ENCODE data around the gene ITPRIPL1.

The ITPRIPL1 gene

DNA sequence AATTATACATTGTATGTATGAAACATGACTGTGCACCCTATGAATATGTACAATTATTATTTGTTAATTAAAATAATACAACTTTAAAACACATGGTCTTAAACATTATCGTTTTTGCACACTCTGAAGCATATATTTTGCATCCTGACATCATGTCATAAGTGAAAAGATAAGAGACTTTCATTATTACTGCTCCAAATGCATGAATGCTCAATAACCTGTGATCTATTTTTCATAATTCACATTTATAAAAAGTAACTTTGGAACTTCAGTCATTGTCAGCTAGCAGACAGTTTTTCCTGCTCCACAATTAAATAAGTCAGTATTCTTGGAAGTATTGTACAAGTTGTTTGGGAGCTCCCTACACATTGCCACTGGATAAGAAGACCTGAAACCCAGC is 1.3 kb upstream of the ITPRIPL1 start:
- no peak for DNase-seq (ENCODE audit: low read depth, low spot score)

DNA sequence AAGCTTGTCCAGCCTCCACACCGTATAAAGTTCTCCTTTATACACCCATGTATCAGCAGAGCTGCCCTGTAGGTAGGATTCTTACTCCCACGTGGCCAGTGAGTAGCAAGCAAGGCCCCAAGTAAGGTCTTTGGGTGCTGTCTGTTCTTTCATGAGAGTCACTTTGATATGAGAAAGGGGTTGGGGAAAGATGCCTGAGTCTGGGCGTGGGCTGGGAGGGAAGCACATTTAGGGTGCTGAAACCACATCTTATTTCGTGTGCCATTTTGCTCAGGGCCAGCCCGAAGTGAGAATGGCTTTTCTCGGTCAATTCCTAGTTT is 436 bp upstream of the ITPRIPL1 start:
- no peak for DNase-seq (ENCODE audit: low read depth, low spot score)

DNA sequence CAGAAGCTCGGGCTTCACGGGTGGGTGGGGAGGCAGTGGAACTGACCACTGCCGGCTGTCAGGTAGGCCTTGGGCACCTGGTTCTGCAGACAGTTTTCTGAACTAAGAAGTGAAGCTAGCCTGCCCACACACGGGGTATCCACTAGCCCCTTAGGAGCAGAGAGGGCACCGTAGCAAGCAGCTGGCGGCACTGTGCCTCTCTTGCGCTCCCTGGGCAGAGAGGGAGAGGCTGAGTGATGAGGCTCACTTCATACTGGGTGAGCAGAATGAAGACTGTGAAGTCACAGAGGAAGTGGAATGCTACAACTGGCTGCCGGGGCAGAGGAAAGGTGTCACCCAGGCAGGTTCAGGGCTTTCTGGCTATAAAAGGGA is 753 bp downstream of the ITPRIPL1 start:
- DNase-seq (ENCODE audit: low read depth, low spot score): no peak

DNA sequence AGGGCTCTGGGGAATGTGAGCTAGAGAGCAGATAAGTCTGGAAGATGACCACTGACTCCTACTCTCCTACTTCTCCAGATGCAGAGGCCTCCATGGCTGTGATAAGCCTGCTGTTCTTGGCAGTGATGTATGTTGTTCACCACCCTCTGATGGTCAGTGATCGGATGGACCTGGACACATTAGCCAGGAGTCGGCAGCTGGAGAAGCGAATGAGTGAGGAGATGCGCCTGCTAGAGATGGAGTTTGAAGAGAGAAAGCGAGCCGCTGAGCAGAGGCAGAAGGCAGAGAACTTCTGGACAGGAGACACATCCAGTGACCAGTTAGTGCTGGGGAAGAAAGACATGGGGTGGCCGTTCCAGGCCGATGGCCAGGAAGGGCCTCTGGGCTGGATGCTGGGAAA is 1.4 kb downstream of the ITPRIPL1 start:
- DNase-seq (ENCODE audit: low read depth, low spot score): no peak

- no peak for DNase-seq (ENCODE audit: low read depth, low spot score)
Measured at GRCh38 chr2:96326990-96327820, 2.1 kb downstream of the ITPRIPL1 start.

- DNase-seq (ENCODE audit: low read depth, low spot score): no peak
Measured at GRCh38 chr2:96329456-96329855, 4.3 kb downstream of the ITPRIPL1 start.

DNA sequence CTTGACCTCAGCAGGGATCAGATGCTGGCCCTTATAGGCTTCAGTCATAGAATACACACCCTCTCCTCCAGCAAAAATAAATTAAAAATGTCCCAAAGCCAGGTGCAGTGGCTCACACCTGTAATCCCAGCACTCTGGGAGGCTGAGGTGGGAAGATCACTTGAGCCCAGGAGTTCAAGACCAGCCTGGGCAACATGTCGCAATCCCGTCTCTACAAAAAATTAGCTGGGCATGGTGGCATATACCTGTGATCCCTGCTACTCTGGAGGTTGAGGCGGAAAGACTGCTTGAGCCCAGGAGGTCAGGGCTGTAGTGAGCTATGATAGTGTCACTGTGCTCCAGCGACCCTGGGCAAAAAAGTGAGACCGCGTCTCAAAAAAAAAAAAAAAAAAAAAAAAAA is 4.8 kb downstream of the ITPRIPL1 start:
- DNase-seq (ENCODE audit: low read depth, low spot score): no peak

GRCh38 chr2:96330407-96330806 is 5.3 kb downstream of the ITPRIPL1 start:
- no peak for DNase-seq (ENCODE audit: low read depth, low spot score)

- DNase-seq (ENCODE audit: low read depth, low spot score): no peak
Measured at GRCh38 chr2:96333708-96334107, 8.6 kb downstream of the ITPRIPL1 start.

DNA sequence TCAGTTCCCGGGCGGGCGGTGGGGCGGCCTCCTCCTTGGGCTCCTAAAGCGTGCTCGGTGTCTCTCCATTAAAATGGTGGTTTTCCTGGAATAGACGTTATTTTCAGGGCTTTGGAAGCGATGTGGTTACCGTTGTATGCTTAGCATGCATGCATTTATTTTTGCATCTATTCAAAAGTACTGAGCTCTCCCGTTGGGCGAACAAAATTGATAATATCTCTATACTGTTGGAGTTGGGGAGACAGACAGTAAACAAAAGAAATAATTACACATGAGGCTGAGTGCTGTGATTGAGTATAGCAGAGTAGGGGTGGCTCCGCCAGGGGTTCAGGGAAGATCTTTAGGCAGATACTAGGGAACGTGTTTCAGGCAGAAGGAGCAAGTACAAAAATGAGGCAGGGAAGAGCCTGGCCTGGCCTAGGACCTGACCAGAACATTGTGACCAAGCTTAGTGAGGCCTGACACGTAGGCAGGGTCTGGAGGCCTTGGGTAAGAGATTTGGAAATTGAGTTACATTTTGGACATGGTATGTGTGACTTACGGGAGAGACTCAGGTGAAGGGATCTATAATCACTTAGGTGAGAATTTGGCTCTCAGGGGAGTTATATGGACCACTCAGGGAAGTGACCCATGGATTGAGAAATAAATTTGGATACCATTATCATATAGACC is 11.1 kb downstream of the ITPRIPL1 start:
- DNase-seq (ENCODE audit: low read depth, low spot score): no peak

DNA sequence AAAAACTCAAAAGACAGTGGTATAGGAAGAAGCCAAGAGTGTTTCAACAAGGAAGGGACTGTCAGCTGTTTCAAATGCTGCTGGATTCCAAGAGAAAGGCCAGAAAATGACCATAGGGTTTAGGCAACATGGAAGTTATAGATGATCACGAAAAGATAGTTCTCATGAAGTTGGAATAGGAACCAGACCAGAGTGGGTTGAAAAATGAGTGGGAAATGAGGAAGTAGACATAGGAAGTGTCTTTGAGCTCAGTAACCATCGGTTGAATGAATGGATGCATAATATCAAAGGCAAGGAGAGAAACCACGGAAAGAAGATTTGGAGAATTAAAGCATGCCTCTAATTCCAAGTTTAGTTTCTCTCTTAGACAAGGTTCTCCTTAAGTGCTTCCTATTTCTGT is 11.8 kb downstream of the ITPRIPL1 start:
- no peak for DNase-seq (ENCODE audit: low read depth, low spot score)

DNA sequence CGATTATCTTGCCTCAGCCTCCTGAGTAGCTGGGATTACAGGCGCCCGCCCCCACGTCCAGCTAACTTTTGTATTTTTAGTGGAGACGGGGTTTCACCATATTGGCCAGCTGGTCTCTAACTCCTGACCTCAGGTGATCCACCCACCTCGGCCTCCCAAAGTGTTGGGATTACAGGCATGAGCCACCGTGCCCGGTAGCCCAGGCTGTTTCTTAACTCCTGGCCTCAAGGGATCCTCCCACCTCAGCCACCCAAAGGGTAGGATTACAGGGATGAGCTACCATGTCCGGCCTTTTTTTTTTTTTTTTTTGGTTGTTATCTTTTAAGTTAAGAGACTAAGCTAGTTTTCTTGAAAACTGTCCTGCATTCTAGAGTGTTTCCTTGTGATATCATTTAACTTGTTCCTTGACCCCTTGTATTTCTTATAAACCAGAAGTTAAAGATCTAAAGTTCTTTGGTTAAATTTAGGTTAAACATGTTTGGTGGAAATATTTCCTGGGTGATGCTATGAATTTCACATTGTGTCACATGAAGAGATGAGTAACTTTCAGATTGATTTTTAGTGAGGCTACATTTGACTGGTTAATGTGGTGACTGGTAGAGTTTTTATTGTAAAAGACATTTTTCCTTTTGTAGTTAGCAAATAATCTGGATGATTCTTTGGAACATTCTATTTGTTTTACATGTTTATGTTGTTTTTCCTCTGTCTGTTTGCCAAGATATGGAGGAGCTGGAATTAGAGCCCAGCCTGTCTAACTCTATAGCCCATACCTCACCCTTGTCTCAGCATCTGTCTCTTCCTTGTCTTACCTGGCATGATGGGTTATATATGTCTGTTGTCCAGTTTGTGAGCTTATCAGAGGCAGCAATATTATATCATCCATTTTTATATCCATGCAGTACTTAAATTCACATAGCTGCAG is 15.6 kb downstream of the ITPRIPL1 start:
- DNase-seq (ENCODE audit: low read depth, low spot score): no peak

GRCh38 chr2:96341641-96342040 is 16.5 kb downstream of the ITPRIPL1 start:
- no peak for DNase-seq (ENCODE audit: low read depth, low spot score)

- no peak for DNase-seq (ENCODE audit: low read depth, low spot score)
Measured at GRCh38 chr2:96342085-96342484, 17.0 kb downstream of the ITPRIPL1 start.

DNA sequence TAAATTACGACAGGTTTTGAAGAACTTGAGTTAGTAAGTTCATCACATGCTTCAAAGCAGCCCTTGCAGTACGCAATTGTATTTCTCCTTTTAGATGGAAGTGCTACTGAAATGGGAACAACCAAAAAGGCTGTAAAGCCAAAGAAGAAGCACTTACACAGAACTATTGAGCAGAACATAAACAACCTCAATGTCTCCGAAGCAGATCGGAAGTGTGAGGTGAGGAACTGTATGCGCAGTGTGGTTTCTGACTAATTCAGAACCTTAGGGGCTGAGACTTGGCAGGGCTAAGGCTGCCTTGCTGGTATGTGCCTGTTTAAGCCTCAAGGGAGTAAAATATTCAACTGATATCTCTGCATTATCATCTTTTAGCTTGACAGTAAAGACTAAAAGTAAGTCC is 18.9 kb downstream of the ITPRIPL1 start:
- DNase-seq (ENCODE audit: low read depth, low spot score): peak; percentile 43

- no peak for DNase-seq (ENCODE audit: low read depth, low spot score)
Measured at GRCh38 chr2:96345438-96345837, 20.3 kb downstream of the ITPRIPL1 start.

DNA sequence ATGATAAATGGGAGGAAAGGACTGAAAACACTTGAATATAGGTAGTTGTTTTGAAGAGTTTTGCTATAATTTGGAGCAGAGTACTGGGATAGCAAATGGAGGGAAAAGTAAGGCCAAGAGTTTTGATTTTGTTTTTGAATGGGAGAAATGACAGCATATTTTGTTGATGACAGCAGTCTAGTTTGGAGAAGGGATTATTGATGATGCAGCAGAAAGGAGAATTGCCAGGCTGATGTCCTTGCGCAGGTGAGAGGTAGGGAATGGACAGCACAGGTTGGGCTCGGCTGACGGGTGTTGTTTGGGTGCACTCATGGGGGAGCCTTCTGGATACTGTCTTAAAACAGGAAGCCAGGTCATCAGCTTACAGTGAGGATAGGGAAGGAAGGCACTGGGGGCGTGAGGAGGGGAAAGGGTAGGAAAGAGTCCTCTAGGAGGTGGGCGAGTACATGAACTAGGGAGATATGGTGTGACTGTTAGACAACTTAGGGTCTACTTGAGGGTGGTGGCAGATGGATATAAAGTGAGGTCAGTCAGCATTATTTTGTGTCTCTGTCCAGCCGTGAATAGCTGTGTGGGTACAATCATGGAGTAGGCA is 20.8 kb downstream of the ITPRIPL1 start:
- no peak for DNase-seq (ENCODE audit: low read depth, low spot score)

- DNase-seq (ENCODE audit: low read depth, low spot score): no peak
Measured at GRCh38 chr2:96347395-96347794, 22.3 kb downstream of the ITPRIPL1 start.

DNA sequence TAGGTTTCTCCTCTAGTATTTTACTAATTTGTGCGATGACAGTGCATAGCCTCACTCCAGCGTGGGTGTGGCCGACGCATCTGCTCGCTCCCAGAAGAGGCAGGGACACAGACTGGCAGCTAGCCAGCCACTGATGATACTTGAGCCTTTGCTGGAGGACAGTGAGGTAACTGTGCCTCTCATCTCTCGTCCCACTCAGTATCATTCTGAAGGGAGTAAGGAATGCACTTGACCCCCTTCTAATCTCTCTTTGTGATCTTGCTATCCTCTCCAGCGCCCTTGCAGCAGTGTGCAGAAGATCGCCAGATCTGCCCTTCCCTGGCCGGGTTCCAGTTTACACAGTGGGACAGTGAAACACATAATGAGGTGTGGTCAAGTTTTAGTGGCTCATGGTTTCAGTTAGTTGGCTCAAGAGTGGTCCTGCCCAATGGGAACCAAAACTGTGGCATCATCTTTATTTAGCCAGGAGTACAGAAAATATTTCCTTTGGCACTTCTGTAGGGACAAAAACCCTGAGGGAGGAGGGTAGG is 28.0 kb downstream of the ITPRIPL1 start:
- DNase-seq (ENCODE audit: low read depth, low spot score): no peak

DNA sequence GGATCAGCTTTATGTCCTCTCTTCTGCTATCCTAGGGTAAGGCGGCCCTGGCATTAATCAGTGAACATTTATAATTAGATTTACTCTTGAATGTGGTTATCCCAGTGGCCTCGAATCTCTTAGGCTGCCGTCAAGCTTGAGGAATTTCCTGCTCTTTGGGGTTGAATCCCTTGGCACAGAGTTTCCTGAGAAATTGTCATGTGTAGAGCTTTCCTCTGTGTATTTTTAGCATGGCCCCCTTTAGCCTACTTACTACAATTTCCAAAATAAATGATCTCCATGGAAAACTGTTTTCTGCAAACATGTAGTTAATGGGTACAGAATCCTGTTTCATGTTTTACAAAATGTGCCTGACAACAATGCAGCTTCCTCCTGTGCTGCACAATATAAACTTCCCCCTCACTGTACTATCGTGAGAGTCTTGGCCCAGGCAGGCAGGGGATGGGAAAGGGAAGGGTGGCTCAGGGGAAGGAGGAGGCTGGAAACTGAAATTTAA is 28.5 kb downstream of the ITPRIPL1 start:
- DNase-seq (ENCODE audit: low read depth, low spot score): no peak

- DNase-seq (ENCODE audit: low read depth, low spot score): no peak
Measured at GRCh38 chr2:96354492-96354891, 29.4 kb downstream of the ITPRIPL1 start.

DNA sequence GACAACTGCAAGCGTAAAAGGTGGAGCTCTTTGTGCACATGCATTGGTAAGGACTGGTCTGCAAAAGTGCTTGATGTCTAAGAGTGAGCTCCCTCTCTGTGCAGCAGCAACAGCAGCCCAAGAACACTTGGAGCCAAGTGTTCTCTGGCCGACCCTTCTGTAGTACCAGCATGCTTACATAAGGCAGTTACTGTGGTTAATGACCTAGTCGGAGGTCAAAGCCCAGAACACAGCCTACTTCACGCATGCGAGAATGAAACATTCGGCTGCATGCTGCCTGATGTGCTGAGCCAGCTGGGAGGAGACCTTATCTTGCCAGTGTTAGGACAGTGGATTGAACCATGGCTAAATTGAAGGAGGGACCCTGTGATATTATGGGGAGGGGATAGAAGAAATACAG is 31.8 kb downstream of the ITPRIPL1 start:
- no peak for DNase-seq (ENCODE audit: low read depth, low spot score)
